OCI-LY7 (cell line): ENCODE results near the gene SHPK. TPM values are rescaled to one million over a fixed set of nuclear protein-coding genes. Genes with fewer than 3 reads are reported as not detected.

Source experiments
- BruUV-seq: library from RNA; stranded (reverse); fragments of 400-500 nt; replicated peaks from 2 replicates; lab custom pipeline; 2021; lab: Mats Ljungman, UMichigan
- CTCF ChIA-PET: fragments of 300-600 bp; sonication (Branson Sonifier 250); formaldehyde crosslinking; loops from one replicate; lab custom pipeline; 2022; ENCODE audit warnings: antibody characterized with exemption; ENCODE audit not compliant: unreplicated experiment; lab: Charles Lee
- POLR2A ChIA-PET: fragments of 300-600 bp; sonication (Branson Sonifier 250); formaldehyde crosslinking; loops from one replicate; lab custom pipeline; 2022; ENCODE audit warnings: antibody characterized with exemption; lab: Charles Lee
- DNase-seq: peaks from one replicate; pipeline ENCODE4 v3.0.0-alpha.2; 2015; ENCODE audit warnings: low spot score
- H2AFZ ChIP-seq: fragments of 200-600 bp; sonication (generic), shearing (Covaris generic); 2 replicates; pipeline ENCODE4 v1.6.1; 2014; ENCODE audit warnings: mild to moderate bottlenecking, antibody characterized with exemption, low read length, moderate library complexity
- H3K27ac ChIP-seq: fragments of 200-600 bp; sonication (generic); 2 replicates; pipeline ENCODE4 v1.5.1; 2014; ENCODE audit warnings: mixed run types, low read depth, mild to moderate bottlenecking, moderate library complexity, low read length, inconsistent platforms; ENCODE audit not compliant: poor library complexity, severe bottlenecking
- H3K36me3 ChIP-seq: fragments of 200-600 bp; sonication (generic); 2 replicates; pipeline ENCODE4 v1.6.1; 2014; ENCODE audit warnings: mild to moderate bottlenecking, antibody characterized with exemption, low read length, moderate library complexity, mixed read lengths; ENCODE audit not compliant: insufficient read depth
- H3K4me1 ChIP-seq: fragments of 200-600 bp; sonication (generic); 2 replicates; pipeline ENCODE4 v1.5.1; 2014; ENCODE audit warnings: mild to moderate bottlenecking, low read length; ENCODE audit not compliant: insufficient read depth, poor library complexity, severe bottlenecking
- H3K4me2 ChIP-seq: fragments of 200-600 bp; sonication (generic); 2 replicates; pipeline ENCODE4 v1.6.1; 2014; ENCODE audit warnings: mild to moderate bottlenecking, low read length
- H3K4me3 ChIP-seq: fragments of 200-600 bp; sonication (generic); 2 replicates; pipeline ENCODE4 v1.5.1; 2014; ENCODE audit warnings: mild to moderate bottlenecking, low read depth, low read length; ENCODE audit not compliant: poor library complexity, severe bottlenecking
- H3K79me2 ChIP-seq: fragments of 200-600 bp; sonication (generic); 2 replicates; pipeline ENCODE4 v1.6.1; 2016; ENCODE audit warnings: low read depth, mild to moderate bottlenecking, low read length, moderate library complexity, mixed read lengths; ENCODE audit not compliant: insufficient read depth
- H3K9me2 ChIP-seq: fragments of 200-600 bp; sonication (generic); 2 replicates; pipeline ENCODE4 v1.6.1; 2016; ENCODE audit warnings: mild to moderate bottlenecking, low read length, mixed read lengths; ENCODE audit not compliant: insufficient read depth
- H3K9me3 ChIP-seq: fragments of 200-600 bp; sonication (generic); 2 replicates; pipeline ENCODE4 v1.6.1; 2014; ENCODE audit warnings: mild to moderate bottlenecking, mixed run types, low read length, mixed read lengths
- H4K20me1 ChIP-seq: fragments of 200-600 bp; sonication (generic); 2 replicates; pipeline ENCODE4 v1.6.1; 2014; ENCODE audit warnings: mild to moderate bottlenecking, antibody characterized with exemption, low read length, moderate library complexity, mixed read lengths; ENCODE audit not compliant: insufficient read depth
- EZH2phosphoT487 ChIP-seq: fragments of 200-600 bp; sonication (generic); IDR thresholded peaks from 2 replicates; pipeline ENCODE4 v1.6.1; 2018; ENCODE audit warnings: low read depth, borderline replicate concordance, mild to moderate bottlenecking, mixed run types, antibody characterized with exemption, low read length, moderate library complexity, mixed read lengths
- intact Hi-C: fragments of 100-400 bp; cut with micrococcal nuclease; formaldehyde crosslinking; loops from one replicate; pipeline ENCODE4 v1.10.0; 2022; ENCODE audit not compliant: unreplicated experiment
- total RNA-seq, 2 experiments: library from RNA; depleted of rRNA in 1 of 2; stranded (reverse); fragments of >200 nt in 1 of 2; shearing (Covaris generic) in 1 of 2; gene quantifications; 2 replicates each; pipeline ENCODE4 v1.2.3, GENCODE V29; 2014 to 2022
- TF ChIP-seq, protein P1 (sequence below): fragments of 200-600 bp; sonication (generic); conservative IDR thresholded peaks from 2 replicates; pipeline ENCODE4 v1.5.1; 2014; ENCODE audit warnings: mild to moderate bottlenecking, antibody characterized with exemption, low read length, moderate library complexity, mixed read lengths

SHPK gene
- total RNA-seq, 2 experiments from 2014 or later = 16.9 to 17.0 TPM

DNA sequence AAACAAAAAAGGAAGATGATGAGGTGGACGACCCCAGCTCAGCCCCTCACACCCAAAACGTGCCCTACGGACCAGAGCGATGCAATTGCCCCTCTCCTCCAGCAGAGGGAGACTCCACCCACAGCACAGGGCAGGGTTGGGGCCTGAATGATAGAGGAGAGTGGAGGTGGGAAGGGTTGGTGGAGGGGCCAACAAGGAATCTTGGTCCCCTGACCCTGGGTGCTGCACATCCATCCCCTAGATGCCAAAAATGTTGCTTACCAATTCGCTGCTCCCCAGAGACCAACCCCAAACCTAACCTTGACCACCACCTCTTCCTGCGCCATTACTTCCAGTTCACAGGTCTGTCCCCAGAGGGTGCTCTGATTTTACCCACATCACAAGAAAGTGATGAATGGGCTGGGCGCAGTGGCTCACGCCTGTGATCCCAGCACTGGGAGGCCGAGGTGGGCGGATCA lies 47.0 kb upstream of the SHPK start:
- Histone ChIP-seq H3K79me2 (no peaks in the 10 kb centered on the region), H3K36me3 (peaks cover 64% of the 10 kb centered on the region), H4K20me1 (no peaks in the 10 kb centered on the region), H3K4me1 (peaks cover 31% of the 10 kb centered on the region), H3K9me3 (no peaks in the 10 kb centered on the region), H2AFZ (no peak overlapping the region), H3K27ac (peak overlapping the region; percentile 91), H3K9me2 (no peaks in the 10 kb centered on the region), H3K4me3 (no peak overlapping the region), H3K4me2 (no peak overlapping the region; the same call in 1 of the 2 replicates)
- ChIA-PET CTCF (interaction anchor here (0.6 to 0.7 kb wide), 2 partner anchors 28 to 43 kb away, joined by 3 to 4 read pairs; no protein-coding TSS in a partner anchor), POLR2A (interaction anchor here (0.5 to 0.7 kb wide), 3 partner anchors 49 to 529 kb away, joined by 3 to 7 read pairs (median 4); no protein-coding TSS in a partner anchor)
- DNase-seq = peak; percentile 78
- intact Hi-C loops = loop anchor here (1.0 kb wide), 3 partner anchors 11 to 144 kb away; no protein-coding TSS in a partner anchor
- no peak for TF ChIP-seq EZH2phosphoT487
- TF ChIP-seq, protein P1, sequence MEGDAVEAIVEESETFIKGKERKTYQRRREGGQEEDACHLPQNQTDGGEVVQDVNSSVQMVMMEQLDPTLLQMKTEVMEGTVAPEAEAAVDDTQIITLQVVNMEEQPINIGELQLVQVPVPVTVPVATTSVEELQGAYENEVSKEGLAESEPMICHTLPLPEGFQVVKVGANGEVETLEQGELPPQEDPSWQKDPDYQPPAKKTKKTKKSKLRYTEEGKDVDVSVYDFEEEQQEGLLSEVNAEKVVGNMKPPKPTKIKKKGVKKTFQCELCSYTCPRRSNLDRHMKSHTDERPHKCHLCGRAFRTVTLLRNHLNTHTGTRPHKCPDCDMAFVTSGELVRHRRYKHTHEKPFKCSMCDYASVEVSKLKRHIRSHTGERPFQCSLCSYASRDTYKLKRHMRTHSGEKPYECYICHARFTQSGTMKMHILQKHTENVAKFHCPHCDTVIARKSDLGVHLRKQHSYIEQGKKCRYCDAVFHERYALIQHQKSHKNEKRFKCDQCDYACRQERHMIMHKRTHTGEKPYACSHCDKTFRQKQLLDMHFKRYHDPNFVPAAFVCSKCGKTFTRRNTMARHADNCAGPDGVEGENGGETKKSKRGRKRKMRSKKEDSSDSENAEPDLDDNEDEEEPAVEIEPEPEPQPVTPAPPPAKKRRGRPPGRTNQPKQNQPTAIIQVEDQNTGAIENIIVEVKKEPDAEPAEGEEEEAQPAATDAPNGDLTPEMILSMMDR = peak; percentile 95
- BruUV-seq = no TSS peak

GRCh38 chr17:3682033-3682432 lies 46.0 kb upstream of the SHPK start:
- Histone ChIP-seq H3K36me3 (peaks cover 73% of the 10 kb centered on the region), H3K4me1 (peaks cover 28% of the 10 kb centered on the region), H3K4me3 (no peak overlapping the region), H3K27ac (no peak overlapping the region), H2AFZ (no peak overlapping the region), H4K20me1 (no peaks in the 10 kb centered on the region), H3K9me2 (no peaks in the 10 kb centered on the region), H3K4me2 (no peak overlapping the region), H3K79me2 (no peaks in the 10 kb centered on the region), H3K9me3 (no peaks in the 10 kb centered on the region)
- TF ChIP-seq, protein P1 = no peak
- TF ChIP-seq EZH2phosphoT487 = no peak
- ChIA-PET POLR2A (interaction anchor here (0.6 kb wide), 1 partner anchor 17 kb away, joined by 4 read pairs; no protein-coding TSS in a partner anchor), CTCF (interaction anchor here (0.5 kb wide), 1 partner anchor 38 kb away, joined by 3 read pairs; no protein-coding TSS in a partner anchor)
- intact Hi-C loops = no loop called here
- DNase-seq = no peak
- no TSS peak for BruUV-seq

DNA sequence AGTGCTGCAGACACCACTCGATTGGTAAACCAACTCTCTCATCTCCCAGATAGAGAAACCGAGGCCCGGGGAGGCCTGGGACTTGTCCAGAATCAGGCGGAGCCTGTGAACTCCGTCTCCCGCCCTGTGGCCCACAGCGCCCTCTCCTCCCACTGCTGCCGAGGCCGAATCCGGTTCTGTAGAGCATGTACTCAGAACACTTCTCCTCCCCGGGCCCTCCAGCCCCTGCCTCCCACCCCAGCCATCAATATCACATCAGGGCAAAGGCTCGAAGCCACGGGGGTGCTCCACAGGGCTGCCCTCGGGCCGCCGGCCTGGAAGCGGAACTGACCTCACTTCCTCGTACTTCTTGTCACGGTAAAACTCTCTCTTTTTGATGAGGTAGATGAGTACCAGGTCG lies 45.5 kb upstream of the SHPK start:
- H4K20me1 ChIP-seq = no peaks in the 10 kb centered on the region

More for the DNA sequence above, 45.5 kb upstream of the SHPK start:
- Histone ChIP-seq H3K4me2 (no peak overlapping the region), H3K9me2 (no peaks in the 10 kb centered on the region), H3K27ac (no peak overlapping the region), H3K4me1 (peaks cover 28% of the 10 kb centered on the region), H3K79me2 (no peaks in the 10 kb centered on the region), H2AFZ (no peak overlapping the region), H3K36me3 (peaks cover 76% of the 10 kb centered on the region), H3K9me3 (no peaks in the 10 kb centered on the region), H3K4me3 (no peak overlapping the region)
- no TSS peak for BruUV-seq
- ChIA-PET POLR2A (no interaction called here), CTCF (interaction anchor here (0.5 kb wide), 1 partner anchor 66 kb away, joined by 3 read pairs; no protein-coding TSS in a partner anchor)
- intact Hi-C loops = no loop called here
- TF ChIP-seq EZH2phosphoT487 = no peak
- TF ChIP-seq, protein P1 = no peak
- no peak for DNase-seq
